ENCODE measurements around the gene TERB1.

DNA sequence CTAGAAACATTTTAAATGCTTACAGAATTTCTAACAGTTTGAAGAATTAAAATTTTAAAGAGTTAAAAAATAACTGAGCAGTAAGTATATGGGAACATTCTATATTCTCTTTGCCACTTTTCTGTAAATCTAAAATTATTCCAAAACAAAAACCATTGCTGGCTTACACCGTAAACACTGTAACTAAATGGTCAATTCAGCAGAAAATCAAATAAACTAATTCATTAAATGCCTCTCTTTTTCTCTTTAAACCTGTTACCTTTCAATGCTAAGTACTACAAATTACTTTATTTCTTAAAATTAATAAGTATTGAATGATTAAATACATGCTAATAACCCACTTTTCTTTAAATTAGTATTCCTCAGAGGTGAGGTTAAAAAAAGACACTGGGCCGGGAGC, 14.0 kb downstream of the TERB1 start:
- TF ChIP-seq, protein P1, sequence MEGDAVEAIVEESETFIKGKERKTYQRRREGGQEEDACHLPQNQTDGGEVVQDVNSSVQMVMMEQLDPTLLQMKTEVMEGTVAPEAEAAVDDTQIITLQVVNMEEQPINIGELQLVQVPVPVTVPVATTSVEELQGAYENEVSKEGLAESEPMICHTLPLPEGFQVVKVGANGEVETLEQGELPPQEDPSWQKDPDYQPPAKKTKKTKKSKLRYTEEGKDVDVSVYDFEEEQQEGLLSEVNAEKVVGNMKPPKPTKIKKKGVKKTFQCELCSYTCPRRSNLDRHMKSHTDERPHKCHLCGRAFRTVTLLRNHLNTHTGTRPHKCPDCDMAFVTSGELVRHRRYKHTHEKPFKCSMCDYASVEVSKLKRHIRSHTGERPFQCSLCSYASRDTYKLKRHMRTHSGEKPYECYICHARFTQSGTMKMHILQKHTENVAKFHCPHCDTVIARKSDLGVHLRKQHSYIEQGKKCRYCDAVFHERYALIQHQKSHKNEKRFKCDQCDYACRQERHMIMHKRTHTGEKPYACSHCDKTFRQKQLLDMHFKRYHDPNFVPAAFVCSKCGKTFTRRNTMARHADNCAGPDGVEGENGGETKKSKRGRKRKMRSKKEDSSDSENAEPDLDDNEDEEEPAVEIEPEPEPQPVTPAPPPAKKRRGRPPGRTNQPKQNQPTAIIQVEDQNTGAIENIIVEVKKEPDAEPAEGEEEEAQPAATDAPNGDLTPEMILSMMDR (IDR thresholded peaks at IDR 0.05; ENCODE audit: extremely low read depth in 1 of 2, insufficient read depth in 1 of 2, low read depth in 1 of 2, low read length in 2 of 2): no peak
- TF ChIP-seq POLR2AphosphoS5 (IDR thresholded peaks at IDR 0.05; ENCODE audit: insufficient read depth, low read depth, low read length) (no peak), POLR2A (IDR thresholded peaks at IDR 0.05; ENCODE audit: low read depth, low read length) (no peak)
- TF ChIP-seq, protein P2, sequence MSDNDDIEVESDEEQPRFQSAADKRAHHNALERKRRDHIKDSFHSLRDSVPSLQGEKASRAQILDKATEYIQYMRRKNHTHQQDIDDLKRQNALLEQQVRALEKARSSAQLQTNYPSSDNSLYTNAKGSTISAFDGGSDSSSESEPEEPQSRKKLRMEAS (IDR thresholded peaks at IDR 0.05; ENCODE audit: insufficient read depth, insufficient read length): no peak

Measured in endothelial cell of umbilical vein (primary cell).